Lower leg skin (tissue), 3 donors: ENCODE data around the gene POLR3B.

Experiments
- POLR2A ChIP-seq, 2 donors: fragments of 450-650 bp; IDR thresholded peaks; one replicate each; pipeline ENCODE4 v1.6.1; 2016 to 2017; ENCODE audit warnings: antibody characterized with exemption in 2 of 2, mild to moderate bottlenecking in 1 of 2, moderate library complexity in 1 of 2
- TF ChIP-seq, protein P1 (sequence below), 3 donors: fragments of 450-650 bp; IDR thresholded peaks; one replicate each; pipeline ENCODE4 v1.5.1; 2016; ENCODE audit warnings: antibody characterized with exemption in 3 of 3, mild to moderate bottlenecking in 3 of 3, moderate library complexity in 2 of 3

- TF ChIP-seq, protein P1, sequence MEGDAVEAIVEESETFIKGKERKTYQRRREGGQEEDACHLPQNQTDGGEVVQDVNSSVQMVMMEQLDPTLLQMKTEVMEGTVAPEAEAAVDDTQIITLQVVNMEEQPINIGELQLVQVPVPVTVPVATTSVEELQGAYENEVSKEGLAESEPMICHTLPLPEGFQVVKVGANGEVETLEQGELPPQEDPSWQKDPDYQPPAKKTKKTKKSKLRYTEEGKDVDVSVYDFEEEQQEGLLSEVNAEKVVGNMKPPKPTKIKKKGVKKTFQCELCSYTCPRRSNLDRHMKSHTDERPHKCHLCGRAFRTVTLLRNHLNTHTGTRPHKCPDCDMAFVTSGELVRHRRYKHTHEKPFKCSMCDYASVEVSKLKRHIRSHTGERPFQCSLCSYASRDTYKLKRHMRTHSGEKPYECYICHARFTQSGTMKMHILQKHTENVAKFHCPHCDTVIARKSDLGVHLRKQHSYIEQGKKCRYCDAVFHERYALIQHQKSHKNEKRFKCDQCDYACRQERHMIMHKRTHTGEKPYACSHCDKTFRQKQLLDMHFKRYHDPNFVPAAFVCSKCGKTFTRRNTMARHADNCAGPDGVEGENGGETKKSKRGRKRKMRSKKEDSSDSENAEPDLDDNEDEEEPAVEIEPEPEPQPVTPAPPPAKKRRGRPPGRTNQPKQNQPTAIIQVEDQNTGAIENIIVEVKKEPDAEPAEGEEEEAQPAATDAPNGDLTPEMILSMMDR (IDR thresholded peaks at IDR 0.05) = no peak
- TF ChIP-seq POLR2A (IDR thresholded peaks at IDR 0.05) = no peak
Observed at GRCh38 chr12:106348411-106348810, 9.1 kb upstream of the POLR3B start.
